Myocyte (in vitro differentiated cells): Measurements from ENCODE around the gene CD300H. TPM values are rescaled to one million over a fixed set of nuclear protein-coding genes. Genes with fewer than 3 reads are reported as not detected.

Source experiments
- DNase-seq: peaks from one replicate; pipeline ENCODE4 v3.0.0-alpha.2; 2012; ENCODE audit warnings: low read depth
- polyA plus RNA-seq: library from polyadenylated mRNA; unstranded; fragments of >200 nt; gene quantifications from one replicate; pipeline ENCODE4 v1.2.1, GENCODE V29; 2012; ENCODE audit warnings: missing spikeins
- total RNA-seq: library from RNA; depleted of rRNA; stranded (reverse); fragments of >200 nt; gene quantifications from 2 replicates; pipeline ENCODE4 v1.2.3, GENCODE V29; 2014

CD300H gene
- total RNA-seq, result not detected in 2 replicates
- not detected for polyA plus RNA-seq

DNA sequence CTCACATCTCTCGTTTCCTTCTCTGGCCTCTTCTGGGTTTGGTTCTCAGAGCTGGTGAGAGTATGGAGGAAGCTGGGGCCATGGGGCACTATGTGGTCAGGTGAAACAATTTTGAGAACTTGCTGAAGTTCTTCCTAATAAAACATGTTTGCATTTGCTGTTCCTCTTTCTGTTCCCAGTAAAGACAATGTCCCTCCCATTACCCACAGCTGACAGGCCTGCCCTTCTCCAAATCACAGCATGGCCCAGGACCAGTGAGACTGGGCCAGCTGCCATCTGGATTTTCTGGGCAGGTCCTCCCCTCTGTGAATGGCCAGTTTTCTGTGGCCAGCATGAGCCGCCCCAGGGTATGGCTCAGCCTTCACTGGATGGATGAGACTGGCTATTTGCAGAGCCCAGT is at the start of gene CD300H:
Gene CD300H, minus strand, starts transcription at position 113 of the 400 bp plus-strand sequence.
- no peak for DNase-seq

DNA sequence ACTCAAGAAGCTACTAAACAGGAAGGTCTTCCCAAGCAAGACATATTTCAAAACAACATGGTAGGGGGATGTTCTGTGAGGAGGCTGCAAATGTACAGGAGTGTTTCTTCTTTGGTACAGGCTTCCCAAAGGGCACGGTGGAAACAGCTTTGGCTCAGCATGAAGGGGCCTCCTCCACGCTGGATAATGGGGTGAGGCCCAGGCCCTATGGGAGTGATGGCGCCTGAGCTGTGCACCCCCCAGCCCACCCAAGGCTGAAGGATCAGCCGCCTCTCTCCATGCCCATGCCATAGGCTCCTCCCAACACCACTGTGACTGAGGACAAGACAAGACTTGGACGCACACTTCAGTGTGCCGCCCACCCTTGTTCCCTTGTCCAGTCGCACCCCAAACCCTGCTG is 49.4 kb upstream of the CD300H start:
- no peak for DNase-seq

DNA sequence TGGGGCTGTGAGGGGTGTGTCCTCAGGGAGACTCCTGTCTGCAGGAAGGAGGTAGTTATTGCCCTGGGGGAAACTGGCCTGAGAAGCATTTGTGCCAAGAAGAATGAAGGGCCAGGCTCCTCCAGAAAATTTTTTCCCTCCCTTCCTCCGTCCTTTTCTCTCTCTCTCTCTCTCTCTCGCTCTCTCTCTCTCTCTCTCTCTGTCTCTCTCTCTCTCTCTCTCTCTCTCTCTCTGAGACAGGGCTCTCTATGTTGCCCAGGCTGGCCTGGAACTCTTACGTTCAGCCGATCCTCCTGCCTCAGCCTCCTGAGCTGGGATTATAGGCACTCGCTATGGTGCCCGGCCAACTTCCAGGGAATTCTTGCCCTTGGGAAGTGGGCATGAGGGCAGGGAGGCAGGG is 44.7 kb upstream of the CD300H start:
- DNase-seq, result no peak

DNA sequence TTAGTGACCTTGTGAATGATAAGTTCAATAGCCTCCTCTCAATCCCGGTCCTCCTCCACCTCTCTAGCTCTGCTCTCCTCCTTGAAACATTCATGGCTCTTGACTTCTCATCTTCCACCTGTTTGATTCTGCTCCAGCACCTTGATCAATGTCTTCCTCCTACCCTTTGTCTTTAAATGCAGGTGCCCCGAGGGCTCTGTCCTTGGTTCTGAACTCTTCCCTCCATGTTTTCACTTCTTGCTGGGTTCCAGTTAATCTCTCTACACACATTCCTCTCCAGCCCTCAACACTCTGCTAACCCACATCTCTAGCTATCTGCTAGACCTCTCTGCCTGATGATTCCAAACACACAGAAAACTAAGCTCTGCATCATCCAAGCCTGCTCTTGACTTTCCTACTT is 42.8 kb upstream of the CD300H start:
- no peak for DNase-seq

DNA sequence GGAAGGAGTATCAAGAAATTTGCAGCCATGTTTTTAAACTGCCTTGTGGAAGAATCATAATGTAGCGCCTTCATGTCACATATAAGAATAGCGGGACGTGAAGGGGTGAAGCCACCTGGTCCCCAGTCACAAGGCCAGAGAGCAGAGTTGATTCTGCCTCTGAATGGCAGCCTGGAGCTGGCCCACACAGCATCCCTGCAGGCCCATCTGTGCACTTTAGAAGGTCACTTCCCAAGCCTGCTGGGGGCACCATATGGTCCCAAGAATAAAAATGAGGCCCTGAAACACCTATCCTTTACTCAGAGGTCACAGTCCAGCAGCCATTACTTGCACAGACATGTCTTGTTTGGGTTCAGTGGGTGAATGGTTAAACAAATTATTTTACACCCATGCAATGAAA is 41.2 kb upstream of the CD300H start:
- DNase-seq, result no peak

DNA sequence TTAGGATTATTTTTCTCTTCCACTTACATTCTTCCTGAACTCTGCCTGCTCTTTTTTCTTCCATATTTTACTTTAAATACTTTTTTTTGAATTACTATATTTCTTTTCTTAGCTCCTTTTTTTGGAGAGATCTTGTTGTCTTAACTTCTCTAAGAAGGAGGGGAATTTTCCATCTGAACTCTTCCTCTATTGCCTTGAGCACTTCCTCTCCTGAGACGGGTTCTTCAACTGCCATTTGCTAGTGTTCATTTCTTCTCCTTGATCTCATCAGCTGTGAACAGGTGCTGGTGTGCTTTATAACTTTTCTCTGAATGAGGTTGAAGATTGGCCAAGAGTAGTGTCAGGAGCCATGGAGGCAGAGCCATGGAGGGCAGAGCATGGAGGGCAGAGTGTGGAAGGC is 39.9 kb upstream of the CD300H start:
- DNase-seq, result no peak

DNA sequence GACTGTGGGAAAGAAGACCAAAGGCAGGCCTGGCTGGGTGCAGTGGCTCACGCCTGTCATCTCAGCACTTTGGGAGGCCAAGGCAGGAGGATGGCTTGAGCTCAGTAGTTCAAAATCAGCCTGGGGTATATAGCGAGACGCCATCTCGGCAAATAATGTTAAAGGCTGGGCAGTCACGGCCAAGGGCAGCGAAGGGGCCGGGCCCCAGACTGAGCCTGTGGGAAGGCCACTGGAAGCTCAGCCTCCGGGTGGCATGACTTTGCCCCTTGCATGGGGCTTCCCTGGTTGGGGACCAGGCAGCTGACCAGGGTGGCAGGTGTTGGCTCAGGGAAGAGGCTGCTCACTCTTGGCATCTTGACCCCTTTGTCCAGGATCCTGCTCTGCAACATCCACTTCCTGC is 38.7 kb upstream of the CD300H start:
- DNase-seq, result no peak

DNA sequence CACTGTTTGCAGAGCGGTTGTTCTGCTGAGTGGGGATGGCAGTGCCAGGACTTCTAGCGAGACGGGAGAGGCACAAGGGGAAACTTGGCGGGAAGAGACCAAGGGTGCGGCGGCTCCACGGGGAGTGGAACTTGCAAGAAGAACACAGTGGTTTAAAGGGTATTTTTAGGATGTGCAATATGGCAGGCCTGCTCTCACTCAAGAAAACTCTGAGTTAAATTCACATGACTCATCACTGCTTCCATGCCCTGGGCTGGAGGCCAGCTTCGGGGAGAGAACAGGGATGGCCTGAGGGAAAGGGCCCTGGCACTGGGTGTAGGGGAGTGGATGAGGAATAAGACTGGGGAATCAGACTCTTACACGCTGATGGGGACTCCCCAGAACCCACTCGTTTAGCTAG is 38.1 kb upstream of the CD300H start:
- DNase-seq, result peak; percentile 59

DNA sequence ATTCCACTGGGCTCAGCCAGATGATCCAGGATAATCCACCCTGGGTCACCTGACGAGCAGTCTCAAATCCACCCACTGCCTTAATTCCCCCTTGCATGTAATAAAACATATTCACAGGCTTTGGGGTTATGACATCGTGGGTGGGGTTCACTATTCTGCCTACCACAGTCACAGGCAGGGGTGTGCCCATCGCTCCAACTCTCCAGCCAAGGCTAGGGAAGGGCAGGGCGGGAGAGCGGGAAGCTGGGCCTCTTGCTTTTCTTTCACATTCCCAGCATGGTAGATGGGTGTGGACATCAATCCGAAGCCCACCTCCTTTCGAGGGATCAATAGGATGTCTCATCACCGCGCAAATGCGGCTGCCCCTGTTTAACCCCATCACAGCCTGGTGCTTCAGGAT is 37.5 kb upstream of the CD300H start:
- no peak for DNase-seq

DNA sequence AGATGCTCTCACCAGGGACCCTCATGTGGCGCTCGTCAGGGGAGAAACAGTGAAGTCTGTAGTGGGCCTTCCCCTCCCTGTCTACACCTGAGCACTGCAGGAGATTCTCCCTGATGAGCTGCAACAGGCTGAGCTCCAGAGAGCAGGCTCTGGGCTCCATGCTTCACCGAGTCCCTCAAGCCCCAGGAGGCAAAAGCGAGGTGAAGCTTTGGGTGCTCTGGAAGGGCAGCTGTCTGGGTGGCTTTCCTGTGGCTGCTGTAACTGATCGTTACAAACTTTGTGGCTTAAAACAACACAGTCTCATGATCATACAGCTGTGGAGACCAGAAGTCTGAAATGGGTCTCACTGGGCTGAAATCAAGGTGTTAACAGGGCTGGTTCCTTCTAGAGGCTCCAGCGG is 36.9 kb upstream of the CD300H start:
- no peak for DNase-seq

DNA sequence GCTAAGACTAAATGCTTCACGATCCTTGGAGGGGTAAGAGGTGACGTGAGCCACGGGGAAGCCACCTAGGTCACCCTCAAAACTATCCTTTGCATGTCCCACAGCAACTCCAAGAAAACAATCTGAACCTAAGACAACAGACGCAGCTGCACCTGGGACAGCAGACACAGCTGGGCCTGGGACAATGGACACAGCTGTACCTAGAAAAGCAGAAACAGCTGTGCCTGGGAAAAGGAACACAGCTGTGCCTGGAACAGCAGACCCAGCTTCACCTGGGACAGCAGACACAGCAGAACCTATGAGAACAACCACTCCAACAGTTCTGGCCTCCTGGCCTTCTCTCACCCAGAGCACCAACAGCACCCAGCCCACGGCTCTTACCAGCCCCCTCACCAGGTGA is 36.4 kb upstream of the CD300H start:
- no peak for DNase-seq

DNA sequence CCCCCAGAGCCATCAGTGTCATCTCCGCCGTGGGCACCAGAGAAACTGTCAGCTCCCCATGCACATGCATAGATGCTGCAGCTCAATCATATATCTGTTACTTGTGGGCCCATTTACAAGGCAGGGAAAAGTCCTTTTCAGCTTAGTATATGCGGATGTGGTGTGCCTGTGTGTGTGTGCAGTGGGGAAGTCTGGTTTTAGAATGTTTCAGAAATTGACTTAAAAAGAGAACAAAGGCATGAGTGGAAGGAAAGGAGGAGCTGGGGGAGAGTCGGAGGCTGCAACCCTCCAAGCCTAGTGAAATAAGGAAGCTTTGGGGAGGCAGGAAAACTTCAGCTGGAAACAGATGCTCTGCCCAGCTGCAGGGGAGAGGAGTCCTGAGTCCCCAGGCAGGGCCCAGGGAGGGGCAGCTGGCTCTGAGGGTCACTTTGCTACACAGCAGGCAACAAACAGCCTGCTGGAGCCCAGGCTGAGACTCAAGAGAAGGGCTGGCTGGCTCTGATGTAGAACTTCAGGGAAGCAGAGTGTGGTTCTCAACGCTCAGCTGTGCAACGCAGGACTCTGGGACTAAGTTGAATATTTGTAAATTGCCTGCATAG is 35.8 kb upstream of the CD300H start:
- no peak for DNase-seq

DNA sequence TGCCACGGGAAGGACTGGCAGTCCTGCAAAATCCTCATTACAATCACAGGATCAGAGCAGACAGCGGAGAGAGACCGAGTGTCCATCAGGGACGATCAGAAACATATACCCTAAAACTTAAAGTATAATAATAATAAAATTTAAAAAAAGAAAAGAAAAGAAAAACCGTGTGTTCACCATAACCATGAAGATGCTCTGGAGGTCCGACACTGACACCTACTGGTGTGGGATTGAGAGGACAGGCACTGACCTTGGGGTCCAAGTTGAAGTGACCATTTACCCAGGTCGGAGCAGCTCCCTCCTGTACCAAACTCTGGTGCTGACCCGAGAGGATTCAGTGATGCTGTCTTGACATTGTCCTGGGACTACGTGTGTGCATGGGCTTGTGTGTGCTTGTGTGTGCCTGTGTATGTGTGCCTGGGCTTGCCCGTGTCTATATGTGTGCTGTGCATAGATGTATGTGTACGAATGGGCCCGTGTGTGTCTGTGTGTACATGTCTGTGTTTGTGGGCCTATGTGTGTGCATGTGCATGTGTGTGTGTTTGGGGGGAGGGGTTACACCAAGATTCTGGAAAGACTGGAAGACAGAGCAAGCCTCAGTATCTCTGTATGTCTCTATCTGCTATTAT is 34.7 kb upstream of the CD300H start:
- peak; percentile 34 for DNase-seq

DNA sequence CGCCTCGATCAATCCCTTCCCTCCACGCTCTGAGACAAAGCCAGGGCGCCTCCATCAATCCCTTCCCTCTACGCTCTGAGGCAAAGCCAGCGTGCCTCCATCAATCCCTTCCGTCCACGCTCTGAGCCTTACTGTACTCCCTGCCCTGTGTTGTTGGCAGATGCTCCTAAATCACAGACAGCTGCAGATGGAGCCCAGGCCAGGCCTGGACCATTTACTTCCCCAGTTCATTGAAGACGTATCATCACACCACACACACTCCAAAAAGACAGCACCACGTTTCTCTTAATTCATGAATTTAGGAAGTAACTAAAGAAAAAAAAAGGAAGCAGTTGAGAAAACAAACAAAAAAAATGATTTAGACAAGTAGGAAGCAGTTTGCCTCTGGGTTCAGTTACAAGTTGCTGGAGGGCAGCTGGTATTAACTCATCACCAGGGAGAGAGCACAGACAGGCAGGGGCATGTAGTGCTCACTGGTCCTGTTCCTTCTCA is 32.2 kb upstream of the CD300H start:
- no peak for DNase-seq

DNA sequence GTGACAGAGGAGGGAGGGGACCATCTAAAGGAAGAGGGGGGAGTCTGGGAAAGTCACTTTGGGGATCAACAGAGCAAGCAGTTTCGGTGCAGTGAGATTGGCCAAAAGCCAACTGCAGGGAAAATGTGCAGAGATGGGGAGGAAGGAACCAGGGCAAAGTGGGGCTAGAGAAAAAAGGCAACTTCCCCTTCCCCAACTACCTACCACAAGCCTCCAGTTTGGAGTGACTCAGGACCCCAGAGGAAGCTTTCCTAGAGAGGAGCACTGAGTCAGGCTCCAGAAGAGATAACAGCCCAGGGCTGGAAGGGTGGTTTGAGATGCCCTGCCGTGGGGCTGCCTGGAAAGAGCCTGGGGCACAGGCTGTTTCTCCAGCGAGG is 31.7 kb upstream of the CD300H start:
- no peak for DNase-seq

DNA sequence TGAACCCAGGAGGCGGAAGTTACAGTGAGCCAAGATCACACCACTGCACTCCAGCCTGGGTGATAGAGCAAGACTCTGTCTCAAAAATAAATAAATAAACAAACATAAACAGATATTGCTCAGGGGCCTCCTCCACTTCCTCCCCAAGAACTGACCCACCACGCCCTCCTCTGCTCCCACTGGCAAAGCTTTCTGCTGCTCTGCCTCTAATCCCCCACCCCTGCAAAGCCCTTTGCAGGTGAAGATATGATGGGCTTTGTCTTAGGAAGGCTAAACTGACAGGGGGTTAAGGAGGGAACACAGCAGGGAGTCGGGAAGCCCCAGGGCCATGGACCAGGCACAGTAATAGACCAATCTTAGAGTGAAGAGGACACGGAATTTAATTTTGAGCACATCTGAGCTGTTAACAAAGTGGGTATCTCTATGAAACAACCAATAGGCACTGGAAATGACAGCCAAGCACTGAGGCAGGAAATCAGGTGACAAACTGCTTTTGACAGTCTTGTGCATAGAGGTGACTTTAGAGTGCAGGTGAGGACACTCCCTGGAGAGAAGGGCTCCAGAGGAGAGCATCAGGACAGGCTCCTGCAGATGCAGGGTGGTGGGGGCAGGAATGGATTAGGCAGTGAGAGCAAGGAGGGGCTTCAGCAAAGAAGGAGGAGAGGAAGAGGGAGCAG is 31.2 kb upstream of the CD300H start:
- no peak for DNase-seq

DNA sequence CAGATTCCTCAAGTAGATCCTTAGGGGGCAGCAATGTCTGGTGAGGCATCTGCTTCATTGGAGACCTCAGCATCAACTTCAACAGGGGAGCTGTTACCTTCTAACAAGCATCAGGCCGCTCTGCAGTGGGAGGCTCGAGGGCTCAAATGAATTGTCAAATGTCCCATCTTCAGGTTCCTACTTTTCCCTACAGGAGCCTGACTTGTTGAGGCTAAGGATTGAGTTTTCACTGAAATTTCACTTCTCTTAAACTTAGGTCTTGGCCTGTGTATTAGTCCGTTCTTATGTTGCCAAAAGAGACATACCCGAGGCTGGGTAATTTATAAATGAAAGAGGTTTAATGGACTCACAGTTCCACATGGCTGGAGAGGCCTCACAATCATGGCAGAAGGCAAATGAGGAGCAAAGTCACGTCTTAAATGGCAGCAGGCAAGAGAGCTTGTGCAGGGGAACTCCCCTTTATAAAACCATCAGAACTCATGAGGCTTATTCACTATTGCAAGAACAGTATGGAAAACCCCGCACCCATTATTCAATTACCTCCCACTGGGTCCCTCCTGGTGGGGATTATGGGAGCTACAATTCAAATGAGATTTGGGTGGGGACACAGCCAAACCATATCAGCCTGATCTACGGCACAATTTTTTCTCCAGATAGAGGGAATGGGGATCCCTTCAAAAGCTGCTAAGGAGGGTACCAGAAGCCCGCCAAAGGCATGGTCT is 29.9 kb upstream of the CD300H start:
- DNase-seq, result no peak

DNA sequence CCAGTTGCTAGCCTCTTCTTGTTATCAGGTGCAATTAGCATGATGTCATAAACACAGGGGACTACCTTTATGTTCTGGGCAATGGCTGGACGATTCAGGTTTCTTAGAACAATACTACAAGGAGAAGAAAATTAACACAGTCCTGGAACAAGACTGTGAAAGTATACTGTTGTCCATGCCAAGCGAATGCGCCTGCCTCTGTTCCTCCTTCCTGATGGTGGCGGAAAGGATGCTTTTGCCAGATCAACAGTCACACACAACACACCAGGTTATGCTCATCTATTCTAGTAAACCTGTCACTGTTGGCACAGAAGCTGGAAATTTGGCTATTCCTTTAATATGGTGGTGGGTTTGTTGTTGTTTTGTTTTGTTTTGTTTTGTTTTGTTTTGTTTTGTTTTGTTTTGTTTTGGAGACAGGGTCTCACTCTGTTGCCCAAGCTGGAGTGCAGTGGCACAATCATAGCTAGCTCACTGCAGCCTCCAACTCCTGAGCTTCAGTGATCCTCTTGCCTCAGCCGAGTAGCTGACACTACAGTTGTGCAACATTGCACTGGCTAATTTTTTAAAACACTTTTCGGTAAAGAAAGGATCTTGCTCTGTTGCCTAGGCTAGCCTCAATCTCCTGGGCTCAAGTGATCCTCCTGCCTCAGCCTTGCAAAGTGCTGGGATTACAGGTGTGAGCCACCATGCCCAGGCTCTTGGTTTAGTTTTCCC is 27.9 kb upstream of the CD300H start:
- DNase-seq, result no peak

DNA sequence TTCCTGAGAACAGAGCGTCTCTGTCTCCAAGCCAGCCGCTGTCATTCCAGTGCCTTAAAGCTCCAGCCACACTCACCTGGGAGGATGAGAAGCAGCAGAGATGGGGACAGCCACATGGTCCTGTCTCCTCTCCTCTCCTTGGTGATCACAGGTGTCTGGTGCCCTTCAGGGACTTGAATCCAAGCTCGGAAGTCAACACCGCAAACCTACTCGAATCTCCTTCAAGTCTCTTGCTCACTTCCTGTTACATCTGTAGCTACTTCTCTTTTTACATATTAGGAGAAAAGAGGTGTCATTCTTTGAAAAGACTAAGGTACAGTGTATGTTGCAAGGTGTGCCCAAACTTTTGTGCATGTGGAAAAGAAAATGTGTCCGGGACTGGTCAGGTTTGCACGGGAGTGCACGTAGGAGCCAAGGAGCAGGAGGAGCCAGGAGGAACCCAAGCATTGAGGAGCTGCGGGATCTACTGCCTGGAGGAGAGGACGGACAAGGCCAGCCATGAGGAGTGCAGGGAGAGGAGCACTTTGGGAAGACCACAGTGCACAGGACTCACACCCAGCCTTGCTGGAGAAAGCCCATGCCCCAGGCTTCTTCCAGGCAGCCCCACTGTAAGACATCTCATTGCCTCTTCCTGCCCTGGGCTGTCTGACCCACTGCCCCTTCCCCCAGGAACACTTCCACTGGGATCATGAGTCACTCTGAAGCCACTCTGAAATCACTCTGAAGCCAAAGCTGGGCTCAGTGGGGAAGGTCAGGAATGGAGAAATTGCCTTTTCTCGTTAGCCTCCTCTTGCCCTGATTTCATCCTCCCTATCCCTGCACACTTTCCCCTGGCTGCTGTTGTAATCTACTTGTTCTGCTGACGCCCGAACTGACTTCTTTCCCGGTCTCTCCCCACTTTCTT is 25.0 kb upstream of the CD300H start, which contains the start of gene CD300LD:
Gene CD300LD, minus strand, starts transcription at position 197 of the 904 bp plus-strand sequence. Its CDS starts 81 bp downstream, at position 116.
- no peak for DNase-seq

DNA sequence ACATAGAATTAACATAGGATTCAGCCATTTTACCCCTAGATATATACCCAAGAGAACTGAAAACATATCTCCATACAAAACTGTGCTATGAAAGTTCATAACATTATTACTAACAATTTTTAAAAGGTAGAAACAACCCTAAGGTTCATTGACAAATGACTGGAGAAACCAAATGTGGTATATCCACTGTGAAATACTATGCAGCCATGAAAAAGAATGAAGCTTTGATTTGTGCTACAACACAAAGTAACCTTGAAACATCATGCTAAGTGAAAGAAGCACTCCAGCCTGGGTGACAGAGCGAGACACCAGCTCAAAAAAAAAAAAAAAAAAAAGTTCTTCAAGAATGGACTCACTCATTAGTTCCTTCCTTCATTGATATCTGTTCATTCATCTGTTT is 24.2 kb upstream of the CD300H start:
- no peak for DNase-seq
